HG03521 (cell line): ENCODE measurements around the gene OLA1.
"Not testable (repeated sequence)": the region's sequence is repeated elsewhere in the genome, so short reads cannot be mapped to it uniquely, and the experiment has no call there.

ENCODE experiments used
- ATAC-seq: cut with Tn5 transposase; IDR thresholded peaks from one replicate; pipeline ENCODE4 v1.9.1; 2021; ENCODE audit warnings: mild to moderate bottlenecking, moderate library complexity; ENCODE audit not compliant: unreplicated experiment

Gene OLA1

DNA sequence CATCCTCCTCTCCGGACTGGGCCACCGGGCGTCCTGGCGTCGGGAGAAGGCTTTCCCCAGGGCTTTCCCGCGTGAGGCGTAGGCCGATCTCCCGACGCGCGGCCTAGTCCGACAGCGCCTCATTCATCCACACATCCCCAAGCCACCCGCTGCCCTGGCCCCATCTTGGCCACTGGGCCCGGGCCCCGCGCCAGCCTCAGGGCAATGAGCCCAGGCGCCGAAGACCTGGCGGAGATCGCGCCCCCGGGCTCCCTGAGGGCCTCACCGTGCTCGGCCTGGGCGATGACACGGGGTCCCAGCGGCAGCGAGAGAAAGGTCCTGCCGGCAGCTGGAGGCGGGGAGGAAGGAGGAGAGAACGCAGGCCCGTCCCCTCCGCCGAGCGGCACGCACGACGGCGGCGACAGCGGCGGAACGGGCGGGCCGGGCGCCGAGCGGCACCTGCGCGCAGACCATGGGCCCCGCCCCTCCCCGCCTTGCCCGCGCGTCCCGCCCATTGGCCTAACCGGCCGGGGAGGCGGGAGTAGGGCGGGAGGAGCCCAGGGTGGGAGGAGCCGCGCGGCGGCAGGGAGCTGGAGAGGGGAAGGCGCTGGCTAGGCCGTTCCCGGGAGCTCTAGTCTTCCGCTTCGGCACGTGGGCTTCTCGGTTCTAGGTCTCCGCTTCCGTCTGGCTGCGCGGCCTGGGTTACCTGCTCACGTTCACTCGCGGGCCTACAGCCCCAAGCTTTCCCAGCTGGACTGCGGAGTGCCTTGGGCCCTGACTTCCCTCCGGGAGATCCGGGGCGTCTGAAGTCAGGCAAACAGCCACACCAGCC is at the start of gene OLA1:
TSS of gene OLA1 (minus strand) at position 346 of the 811 bp plus-strand sequence. CDS start 1,717 bp downstream, outside the sequence.
- peak; percentile 97 for ATAC-seq

DNA sequence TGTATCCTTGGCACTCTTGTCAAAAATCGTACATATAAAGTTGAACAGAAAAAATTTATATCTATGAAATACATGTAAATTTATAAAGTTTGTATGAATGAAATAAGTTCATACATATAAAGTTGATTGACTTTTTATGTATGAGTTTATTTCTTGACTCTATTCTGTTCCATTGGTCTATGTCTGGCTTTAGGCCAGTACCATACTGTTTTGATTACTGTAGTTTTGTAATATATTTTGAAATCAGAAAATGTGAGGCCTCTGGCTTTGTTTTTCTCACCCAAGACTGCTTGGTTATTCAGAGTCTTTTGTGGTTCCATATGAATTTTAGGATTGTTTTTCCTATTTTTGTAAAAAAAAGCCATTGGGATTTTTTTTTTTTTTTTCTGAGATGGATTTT is 44.6 kb upstream of the OLA1 start:
- ATAC-seq = no peak

DNA sequence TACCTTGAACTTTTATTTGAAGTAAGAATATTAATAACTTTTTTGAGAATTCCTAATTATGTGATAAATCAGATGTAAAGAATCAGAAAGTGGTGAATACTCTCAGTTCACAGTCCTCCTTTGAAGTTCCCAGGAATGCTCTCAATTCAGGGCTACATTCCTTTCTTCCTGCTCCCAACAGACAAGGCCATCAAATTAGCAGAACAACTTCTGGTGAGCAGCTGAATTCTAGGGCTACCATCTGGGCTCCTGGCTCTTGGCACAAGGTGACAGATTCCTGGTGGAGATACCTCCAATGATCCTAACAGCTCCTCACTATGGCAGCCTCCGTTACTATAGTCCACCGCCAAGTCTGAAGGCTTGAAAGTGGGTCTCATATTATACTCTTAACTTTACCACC is 37.8 kb upstream of the OLA1 start:
- no peak for ATAC-seq

DNA sequence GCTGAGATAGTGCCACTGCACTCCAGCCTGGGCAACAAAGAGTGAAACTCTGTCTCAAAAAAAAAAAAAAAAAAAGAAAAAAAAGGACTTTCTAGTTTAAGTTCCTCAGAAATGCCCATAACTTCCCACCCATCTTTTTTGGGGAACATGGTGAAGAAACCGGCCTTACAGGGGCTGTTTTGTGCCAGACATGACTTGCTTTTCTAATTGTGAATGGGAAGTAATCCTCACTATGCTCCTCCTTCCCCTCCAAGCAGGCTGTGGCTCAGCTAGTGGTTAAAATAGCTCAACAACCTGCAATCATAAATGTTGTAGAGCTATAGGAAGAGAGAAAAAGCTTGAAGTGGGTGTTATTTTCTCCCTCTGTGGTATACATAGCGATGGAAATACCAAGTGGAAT is 34.1 kb upstream of the OLA1 start:
- no peak for ATAC-seq

DNA sequence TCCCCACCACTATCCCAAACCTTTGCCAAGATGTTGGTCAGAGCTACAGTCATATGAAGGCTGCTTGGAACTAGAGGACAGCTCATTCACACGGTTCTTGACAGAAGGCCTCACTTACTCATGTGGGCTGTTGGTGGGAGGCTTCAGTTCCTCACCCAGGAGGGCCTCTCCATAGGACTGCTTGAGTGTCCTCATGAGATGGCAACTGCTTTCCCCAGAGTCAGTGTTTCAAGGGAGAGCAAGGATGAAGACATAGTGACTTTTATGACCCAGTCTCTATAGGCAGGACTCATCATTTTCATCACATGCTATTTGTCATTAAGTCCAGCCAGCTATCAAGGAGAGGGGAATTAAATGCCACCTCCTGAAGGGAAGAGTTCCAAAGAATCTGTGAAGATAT is 33.4 kb upstream of the OLA1 start:
- ATAC-seq = no peak

DNA sequence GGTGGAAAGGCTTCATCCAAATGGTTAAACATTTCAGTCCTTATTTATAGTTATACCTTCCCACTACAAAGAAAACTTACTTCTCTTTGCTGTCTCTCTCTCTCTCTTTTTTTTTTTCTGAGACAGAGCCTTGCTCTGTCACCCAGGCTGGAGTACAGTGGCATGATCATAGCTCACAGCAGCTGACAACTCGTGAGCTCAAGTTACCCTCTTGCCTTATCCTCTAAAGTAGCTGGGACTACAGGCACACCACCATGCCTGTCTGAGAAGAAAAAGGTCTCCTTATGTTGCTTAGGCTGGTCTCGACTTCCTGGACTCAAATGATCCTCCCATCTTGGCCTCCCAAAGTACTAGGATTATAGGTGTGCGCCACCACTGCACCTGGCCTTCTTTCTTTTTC is 32.3 kb upstream of the OLA1 start:
- no peak for ATAC-seq

DNA sequence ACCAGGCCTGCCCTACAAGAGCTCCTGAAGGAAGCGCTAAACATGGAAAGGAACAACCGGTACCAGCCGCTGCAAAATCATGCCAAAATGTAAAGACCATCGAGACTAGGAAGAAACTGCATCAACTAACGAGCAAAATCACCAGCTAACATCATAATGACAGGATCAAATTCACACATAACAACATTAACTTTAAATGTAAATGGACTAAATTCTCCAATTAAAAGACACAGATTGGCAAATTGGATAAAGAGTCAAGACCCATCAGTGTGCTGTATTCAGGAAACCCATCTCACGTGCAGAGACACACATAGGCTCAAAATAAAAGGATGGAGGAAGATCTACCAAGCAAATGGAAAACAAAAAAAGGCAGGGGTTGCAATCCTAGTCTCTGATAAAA is 21.9 kb upstream of the OLA1 start:
- not testable (repeated sequence) for ATAC-seq

DNA sequence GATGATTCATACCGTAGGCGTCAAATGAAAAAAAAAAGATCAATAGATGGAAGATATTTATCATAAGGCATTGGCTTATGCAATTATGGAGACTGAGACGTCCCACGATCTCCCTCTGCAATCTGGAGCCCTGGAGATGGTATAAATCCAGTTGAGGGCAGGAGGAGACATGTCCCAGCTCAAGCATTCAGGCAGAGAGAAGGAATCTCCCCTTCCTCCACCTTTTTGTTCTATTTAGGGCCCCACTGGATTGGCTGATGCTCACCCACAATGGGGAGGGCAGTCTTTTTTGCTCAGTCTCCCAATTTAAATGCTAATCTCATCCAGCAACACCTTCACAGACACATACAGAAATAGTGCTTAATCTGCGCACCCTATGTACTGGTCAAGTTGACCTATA is 18.0 kb upstream of the OLA1 start:
- ATAC-seq = no peak

DNA sequence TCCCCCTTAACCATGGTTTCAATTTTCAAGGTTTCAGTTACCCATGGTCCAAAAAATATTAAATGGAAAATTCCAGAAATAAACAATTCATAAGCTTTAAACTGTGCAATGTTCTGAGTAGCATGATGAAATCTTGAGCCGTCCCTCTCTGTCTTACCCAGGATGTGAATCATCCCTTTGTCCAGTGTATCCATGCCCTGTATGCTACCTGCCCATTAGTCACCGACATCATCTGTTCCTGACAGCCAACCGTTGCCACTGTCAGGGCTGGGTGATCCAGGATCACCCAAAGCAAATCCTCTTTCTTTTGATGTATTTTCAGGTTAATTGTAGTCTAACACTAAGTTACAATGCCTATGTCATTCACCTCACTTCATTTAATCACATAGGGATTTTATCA is 15.7 kb upstream of the OLA1 start:
- ATAC-seq = no peak

DNA sequence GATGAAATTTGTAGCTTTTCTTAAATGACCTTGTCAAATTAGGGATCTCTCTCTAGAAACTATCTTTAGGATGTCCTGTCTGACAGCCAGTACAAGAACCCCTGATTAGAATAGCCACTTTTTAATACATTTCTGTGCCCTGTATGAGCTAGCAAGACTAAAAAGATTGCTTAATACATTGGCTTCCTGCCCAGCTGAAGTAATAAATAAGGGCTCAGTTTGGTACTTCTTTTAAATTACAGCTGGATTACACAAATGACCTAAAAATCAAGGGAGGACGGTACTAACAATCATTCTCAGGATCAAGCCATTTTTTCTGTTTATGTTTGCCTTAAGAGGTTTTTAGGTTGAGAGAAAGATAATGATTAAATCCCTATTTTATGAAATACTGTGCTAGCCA is 11.6 kb upstream of the OLA1 start:
- no peak for ATAC-seq

DNA sequence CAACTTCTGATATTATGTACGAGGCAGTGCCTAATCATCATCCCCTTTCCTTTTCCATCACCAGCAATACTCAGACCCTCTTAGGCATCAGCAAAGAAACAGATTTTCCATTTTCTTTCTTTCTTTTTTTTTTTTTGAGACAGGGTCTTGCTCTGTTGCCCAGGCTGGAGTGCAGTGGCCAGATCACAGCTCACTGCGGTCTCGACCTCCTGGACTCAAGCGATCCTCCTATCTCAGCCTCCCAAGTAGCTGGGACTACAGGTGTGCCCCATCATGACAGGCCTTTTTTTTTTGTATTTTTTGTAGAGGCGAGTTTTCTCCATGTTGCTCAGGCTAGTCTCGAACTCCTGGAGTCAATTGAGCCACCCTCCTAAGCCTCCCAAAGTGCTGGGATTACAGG is 5.9 kb upstream of the OLA1 start:
- no peak for ATAC-seq

DNA sequence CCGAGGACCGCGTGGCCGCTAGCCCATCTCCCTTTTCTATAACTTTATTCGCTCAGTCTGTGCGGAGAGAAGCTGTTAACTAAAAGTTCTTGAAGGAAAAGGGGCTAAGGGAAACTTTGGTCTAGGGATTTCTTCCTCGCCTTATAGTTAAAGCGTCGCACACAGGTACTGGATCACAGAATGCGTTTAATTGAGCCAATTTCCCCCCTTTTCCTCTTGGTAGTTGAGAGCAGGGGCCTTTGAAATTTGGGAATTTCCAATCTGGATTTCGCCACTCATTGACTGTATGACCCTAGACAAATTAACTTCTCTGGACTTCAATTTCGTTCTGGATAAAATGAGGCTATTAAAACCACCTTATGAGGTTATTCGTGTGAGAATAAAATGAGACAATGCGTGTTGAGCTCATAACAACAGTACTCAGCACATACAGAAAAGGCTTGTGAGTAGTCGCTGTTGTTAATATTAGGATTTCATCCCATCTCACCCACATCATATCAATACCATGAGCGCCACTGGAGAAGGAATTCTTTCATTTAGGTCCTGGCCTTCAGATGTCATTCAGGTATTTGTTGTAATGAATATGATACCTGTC is 763 bp upstream of the OLA1 start:
- ATAC-seq = no peak

DNA sequence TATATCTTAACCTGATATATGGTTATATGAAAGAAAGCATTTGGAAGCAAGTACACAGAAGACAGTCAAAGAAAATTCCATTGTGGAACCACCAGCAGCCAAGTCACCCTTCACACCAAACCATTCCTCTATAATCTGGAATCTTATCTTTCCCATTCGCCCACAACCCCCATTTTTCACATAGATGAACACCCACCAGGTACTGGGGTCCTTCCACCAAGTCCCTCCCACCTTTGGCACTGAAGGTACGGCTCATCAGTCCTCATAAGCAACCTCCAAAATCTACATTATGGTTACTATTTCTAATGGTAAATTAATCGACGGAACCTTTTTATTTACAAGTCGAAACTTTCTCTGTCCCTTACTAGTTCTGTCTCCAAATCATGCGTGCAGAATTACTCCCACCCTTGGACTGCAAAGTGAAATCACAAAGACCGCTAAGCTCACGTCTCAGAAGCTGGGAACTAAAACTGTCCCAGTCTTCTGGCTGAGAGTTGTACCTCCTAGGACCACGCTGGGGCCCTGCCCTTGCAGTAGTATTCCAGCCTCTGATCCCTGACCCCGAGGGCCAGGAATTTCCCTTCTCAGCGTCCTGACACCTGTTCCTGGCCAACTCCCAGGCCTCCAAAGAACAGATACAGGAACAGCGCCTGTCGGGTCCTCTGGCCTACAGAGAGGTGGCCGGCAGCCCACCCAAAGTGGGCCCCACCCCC is 702 bp downstream of the OLA1 start:
- peak; percentile 3 for ATAC-seq

DNA sequence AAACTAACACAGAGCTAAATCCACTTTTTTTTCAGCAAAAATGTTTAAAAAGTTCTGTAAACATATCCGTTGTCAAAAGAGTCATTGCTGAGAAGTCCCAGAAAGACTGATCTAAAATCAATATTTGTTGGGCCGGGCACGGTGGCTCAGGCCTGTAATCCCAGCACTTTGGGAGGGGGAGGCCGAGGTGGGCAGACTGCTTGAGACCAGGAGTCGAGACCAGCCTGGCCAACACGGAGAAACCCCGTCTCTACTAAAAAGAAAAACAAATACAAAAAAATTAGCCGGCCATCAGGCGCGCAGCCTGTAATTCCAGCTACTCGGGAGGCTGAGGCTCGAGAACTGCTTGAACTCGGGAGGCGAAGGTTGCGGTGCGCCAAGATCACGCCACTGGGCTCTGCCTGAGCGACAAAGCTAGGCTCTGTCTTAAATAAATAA is 1.4 kb downstream of the OLA1 start:
- ATAC-seq = no peak

DNA sequence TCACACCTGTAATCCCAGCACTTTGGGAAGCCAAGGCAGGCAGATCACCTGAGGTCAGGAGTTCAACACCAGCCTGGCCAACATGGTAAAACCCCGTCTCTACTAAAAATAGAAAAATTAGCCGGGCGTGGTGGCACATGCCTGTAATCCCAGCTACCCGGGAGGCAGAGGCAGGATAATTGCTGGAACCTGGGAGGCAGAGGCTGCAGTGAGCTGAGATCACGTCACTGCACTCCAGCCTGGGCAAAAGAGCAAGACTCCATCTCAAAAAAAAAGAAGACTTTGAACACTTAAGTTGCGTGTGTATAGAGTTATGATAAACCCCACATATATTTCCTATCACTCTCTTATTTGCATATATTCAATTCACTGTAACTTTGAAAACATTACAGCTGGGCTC is 2.7 kb downstream of the OLA1 start:
- not testable (repeated sequence) for ATAC-seq

DNA sequence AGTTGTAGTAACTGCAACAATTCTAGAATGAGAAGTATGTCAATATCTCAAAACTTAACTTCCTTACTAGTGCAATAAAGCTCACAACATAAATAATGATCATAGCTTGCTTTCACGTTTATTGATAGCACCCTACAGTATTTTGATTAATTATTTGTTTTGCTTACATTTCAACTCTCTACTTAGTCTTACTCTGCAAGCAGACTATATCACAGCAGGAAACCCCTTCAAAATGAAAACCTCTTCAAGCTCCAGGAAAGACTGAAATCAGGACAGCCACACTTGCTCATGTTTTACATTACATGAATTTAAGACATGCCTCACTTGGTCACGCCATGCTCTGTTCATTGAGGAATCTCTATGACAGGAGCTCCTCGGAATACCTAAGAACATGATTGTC is 3.3 kb downstream of the OLA1 start:
- no peak for ATAC-seq

DNA sequence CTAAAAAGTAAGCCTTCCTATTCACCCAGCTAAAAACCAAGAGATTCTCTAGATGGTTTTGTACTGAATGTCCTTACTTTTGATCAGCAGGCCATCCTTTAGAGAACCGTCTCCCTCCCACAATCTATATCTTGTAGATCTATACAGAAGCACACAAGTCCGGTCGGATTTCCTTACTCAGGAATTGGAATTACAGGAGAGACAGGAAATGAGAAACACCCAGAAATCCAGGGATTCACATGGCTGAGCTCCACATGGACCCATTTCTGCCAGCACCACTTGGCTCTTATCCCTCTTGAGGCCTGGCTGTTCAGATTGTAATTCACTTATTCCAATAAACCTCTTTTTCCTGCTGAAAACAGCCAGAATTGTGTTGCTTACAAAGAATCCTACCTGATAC is 4.5 kb downstream of the OLA1 start:
- no peak for ATAC-seq

DNA sequence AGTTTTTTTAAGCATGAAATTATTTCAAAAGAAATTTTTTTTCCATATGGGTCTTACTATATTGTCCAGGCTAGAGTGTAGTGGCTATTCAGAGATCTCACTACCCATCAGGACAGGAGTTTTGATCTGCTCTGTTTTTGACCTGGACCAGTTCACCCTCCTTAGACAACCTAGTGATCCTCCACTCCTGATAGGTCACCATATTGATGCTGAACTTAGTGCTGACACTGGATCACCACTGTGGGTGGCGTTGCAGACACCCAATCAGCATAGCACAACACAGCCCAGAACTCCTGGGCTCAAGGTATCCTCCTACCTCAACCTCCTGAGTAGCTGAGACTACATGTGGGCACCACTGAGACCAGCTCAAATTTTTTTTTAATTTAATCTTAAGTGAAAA is 8.2 kb downstream of the OLA1 start:
- ATAC-seq = no peak

DNA sequence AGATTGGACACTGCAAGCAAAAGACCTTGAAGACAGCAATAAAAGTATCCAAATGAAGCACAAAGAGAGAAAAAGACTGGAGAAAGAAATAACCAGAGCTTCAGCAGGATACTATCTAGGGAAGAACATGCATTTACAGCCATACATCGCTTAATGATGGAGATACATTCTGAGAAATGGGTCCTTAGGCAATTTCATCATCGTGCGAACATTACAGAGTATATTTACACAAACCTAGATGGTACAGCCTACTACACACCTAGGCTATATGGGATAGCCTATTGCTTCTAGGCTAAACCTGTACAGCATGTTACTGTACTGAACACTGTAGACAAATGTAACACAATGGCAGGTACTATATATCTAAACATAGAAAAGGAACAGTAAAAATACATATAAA is 11.9 kb downstream of the OLA1 start:
- no peak for ATAC-seq

DNA sequence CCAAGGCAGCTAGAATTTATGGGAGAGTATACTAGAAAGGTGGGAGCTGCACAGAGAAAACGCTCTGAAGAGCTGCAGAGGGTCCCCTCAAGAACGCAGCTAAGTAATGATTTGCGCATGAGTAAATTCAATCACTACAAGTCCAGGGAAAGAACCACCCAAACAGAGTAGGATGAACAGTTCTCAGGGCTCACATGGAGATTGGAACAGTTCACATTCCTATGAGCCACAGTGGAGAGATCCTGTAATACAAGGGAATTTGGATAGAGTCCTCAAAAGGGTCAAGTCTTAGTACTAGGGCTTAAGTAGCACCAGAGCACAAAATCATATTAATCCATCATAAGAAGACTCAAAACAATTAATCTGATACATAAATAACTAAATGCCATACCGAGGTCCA is 12.7 kb downstream of the OLA1 start:
- no peak for ATAC-seq

DNA sequence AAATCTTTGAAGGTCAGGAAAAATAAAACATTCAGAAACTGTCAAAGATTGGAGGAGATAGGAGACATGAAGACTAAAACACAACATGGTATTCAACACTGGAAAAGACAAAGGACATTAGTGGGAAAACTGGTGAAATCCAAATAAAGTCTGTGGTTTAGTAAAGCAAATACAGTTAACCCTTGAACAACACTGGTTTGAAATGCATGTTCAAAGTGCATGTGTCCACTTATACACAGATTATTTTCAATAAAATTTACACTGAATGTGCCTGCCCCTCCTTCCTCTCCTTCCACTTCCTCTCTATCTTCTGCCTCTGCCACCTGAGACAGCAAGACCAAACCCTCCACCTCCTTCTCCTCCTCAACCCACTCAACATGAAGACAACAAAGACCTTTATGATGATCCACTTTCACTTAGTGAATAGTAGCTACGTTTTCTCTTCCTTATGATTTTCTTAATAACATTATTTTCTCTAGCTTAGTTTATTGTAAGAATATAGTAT is 14.5 kb downstream of the OLA1 start:
- no peak for ATAC-seq

DNA sequence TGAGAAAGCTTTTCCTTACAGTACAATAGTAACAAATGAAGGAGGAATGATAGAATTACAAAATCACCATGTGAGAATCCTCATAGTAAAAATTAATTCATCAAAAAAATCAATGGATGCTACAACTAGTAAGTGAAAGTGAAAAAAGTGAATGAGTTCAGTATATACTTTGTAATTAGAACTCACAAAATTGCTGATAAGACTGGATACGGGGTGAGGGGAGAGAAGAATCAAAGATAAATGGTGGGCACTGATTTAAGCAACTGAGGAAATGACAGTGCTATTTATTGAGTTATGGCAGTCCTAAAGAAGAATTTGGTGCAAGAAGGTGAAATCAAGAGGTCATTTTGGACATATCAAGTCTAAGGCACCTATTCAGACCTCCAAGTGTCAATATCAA is 20.6 kb downstream of the OLA1 start:
- ATAC-seq = no peak
